Stomach (tissue), 4 donors: ENCODE measurements around the gene IQUB.

Experiments
- CTCF ChIP-seq, 7 experiments: fragments of 450-650 bp in 4 of 7; fragments of 200-600 bp in 3 of 7; sonication (generic) in 3 of 7; IDR thresholded peaks; one replicate each; pipeline ENCODE4 v1.5.1; 2016 to 2019; ENCODE audit warnings: antibody characterized with exemption in 7 of 7, control low read depth in 2 of 7, mild to moderate bottlenecking in 1 of 7
- POLR2A ChIP-seq, 4 donors: fragments of 450-650 bp; IDR thresholded peaks; one replicate each; pipeline ENCODE4 v1.6.1; 2016; ENCODE audit warnings: antibody characterized with exemption in 4 of 4, control low read depth in 2 of 4, mild to moderate bottlenecking in 1 of 4, moderate library complexity in 1 of 4
- POLR2AphosphoS5 ChIP-seq, 3 donors: sonication (generic); formaldehyde crosslinking; IDR thresholded peaks; one replicate each; pipeline ENCODE4 v1.6.1; 2016; ENCODE audit warnings: antibody characterized with exemption in 3 of 3

GRCh38 chr7:123432601-123433000, 101.8 kb downstream of the IQUB start:
- TF ChIP-seq CTCF (IDR thresholded peaks at IDR 0.05) (no peak), POLR2A (IDR thresholded peaks at IDR 0.05) (no peak), POLR2AphosphoS5 (IDR thresholded peaks at IDR 0.05) (no peak)
